OCI-LY3 (cell line): ENCODE data around the gene CHAC1.
"Not testable (repeated sequence)": the region's sequence is repeated elsewhere in the genome, so short reads cannot be mapped to it uniquely, and the experiment has no call there.

Experiments used
- H2AFZ ChIP-seq: fragments of 200-600, 300-600 bp; shearing (Covaris generic); 2 replicates; pipeline ENCODE4 v1.6.0; 2014; ENCODE audit warnings: antibody characterized with exemption, low read depth, low read length
- H3K27ac ChIP-seq: fragments of 200-600, 300-600 bp; sonication (generic); 2 replicates; pipeline ENCODE4 v1.5.1; 2014; ENCODE audit warnings: mild to moderate bottlenecking, low read length, moderate library complexity, mixed read lengths
- H3K27me3 ChIP-seq: fragments of 200-600, 300-600 bp; sonication (generic); 2 replicates; pipeline ENCODE4 v1.6.1; 2014; ENCODE audit warnings: low read depth, low read length, mixed read lengths
- H3K36me3 ChIP-seq: fragments of 200-600, 300-600 bp; sonication (generic); replicated peaks from 2 replicates; pipeline ENCODE3; 2014; ENCODE audit warnings: low read depth, low read length, mixed read lengths
- H3K4me1 ChIP-seq: fragments of 300-600, 200-600 bp; sonication (generic); 2 replicates; pipeline ENCODE4 v1.6.1; 2014; ENCODE audit warnings: low read length, mixed read lengths
- H3K4me2 ChIP-seq: fragments of 200-600, 300-600 bp; sonication (generic); 2 replicates; pipeline ENCODE4 v1.6.1; 2014; ENCODE audit warnings: low read length, mixed read lengths
- H3K4me3 ChIP-seq: fragments of 300-600, 200-600 bp; sonication (generic); 2 replicates; pipeline ENCODE4 v1.5.1; 2014; ENCODE audit warnings: antibody characterized with exemption, mild to moderate bottlenecking, low read length, moderate library complexity
- H3K79me2 ChIP-seq: fragments of 300-600, 200-600 bp; shearing (Covaris generic); 2 replicates; pipeline ENCODE4 v1.6.1; 2014; ENCODE audit warnings: mild to moderate bottlenecking, low read length, mixed read lengths
- H3K9ac ChIP-seq: fragments of 300-600, 200-600 bp; shearing (Covaris generic); 2 replicates; pipeline ENCODE4 v1.6.0; 2014; ENCODE audit warnings: mild to moderate bottlenecking, low read length, moderate library complexity
- H3K9me3 ChIP-seq: fragments of 200-600, 300-600 bp; shearing (Covaris generic); 2 replicates; pipeline ENCODE4 v1.6.1; 2014; ENCODE audit warnings: low read length, mixed read lengths; ENCODE audit not compliant: insufficient read depth
- H4K20me1 ChIP-seq: fragments of 200-600, 300-600 bp; sonication (generic); 2 replicates; pipeline ENCODE4 v1.6.1; 2016; ENCODE audit warnings: low read length, mixed read lengths; ENCODE audit not compliant: insufficient read depth
- EZH2phosphoT487 ChIP-seq: fragments of 200-600 bp; shearing (Covaris generic); IDR thresholded peaks from 2 replicates; pipeline ENCODE4 v1.6.1; 2018; ENCODE audit warnings: antibody characterized with exemption, mixed run types, low read depth
- TF ChIP-seq, protein P1 (sequence below): fragments of 200-600, 300-600 bp; sonication (generic); IDR thresholded peaks from 2 replicates; pipeline ENCODE4 v1.5.1; 2014; ENCODE audit warnings: antibody characterized with exemption, low read length, low read depth

Gene CHAC1

GRCh38 chr15:40960151-40960885 is 7.0 kb downstream of the CHAC1 start:
- Histone ChIP-seq H3K4me3 (no peak overlapping the region), H3K9ac (no peak overlapping the region), H3K36me3 (peaks cover 3% of the 10 kb centered on the region), H3K27me3 (no peaks in the 10 kb centered on the region), H3K27ac (no peak overlapping the region), H2AFZ (no peak overlapping the region), H4K20me1 (no peaks in the 10 kb centered on the region), H3K79me2 (no peaks in the 10 kb centered on the region), H3K4me2 (no peak overlapping the region), H3K4me1 (no peaks in the 10 kb centered on the region), H3K9me3 (no peaks in the 10 kb centered on the region)
- TF ChIP-seq, protein P1, sequence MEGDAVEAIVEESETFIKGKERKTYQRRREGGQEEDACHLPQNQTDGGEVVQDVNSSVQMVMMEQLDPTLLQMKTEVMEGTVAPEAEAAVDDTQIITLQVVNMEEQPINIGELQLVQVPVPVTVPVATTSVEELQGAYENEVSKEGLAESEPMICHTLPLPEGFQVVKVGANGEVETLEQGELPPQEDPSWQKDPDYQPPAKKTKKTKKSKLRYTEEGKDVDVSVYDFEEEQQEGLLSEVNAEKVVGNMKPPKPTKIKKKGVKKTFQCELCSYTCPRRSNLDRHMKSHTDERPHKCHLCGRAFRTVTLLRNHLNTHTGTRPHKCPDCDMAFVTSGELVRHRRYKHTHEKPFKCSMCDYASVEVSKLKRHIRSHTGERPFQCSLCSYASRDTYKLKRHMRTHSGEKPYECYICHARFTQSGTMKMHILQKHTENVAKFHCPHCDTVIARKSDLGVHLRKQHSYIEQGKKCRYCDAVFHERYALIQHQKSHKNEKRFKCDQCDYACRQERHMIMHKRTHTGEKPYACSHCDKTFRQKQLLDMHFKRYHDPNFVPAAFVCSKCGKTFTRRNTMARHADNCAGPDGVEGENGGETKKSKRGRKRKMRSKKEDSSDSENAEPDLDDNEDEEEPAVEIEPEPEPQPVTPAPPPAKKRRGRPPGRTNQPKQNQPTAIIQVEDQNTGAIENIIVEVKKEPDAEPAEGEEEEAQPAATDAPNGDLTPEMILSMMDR: no peak
- TF ChIP-seq EZH2phosphoT487: no peak

DNA sequence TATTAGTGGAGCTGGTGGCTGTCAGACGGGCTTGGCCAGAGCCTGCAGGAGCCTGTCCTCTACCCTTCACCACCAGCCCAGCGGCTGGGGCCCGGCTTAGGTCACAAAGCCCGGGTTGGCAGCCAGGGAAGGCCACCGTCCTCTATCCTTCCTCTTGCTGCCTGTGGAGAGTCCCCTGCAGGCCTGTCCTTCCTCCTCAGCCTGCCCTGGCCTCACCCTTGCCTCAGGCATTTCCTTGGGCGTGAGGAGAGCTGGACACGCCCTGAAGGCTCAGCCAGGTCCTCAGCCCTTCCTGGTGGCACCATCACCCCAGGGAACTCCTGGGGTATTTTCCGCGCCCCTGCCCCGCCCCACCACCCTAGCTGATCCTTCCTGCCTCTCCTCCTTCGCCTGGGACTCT is 7.7 kb downstream of the CHAC1 start:
- no peaks in the 10 kb centered on the region for H3K36me3 ChIP-seq
- H4K20me1 ChIP-seq: no peaks in the 10 kb centered on the region
- no peaks in the 10 kb centered on the region for H3K4me1 ChIP-seq
- H3K9ac ChIP-seq: no peak overlapping the region
- no peak overlapping the region for H2AFZ ChIP-seq
- no peaks in the 10 kb centered on the region for H3K27me3 ChIP-seq
- H3K4me2 ChIP-seq: no peak overlapping the region
- no peak for TF ChIP-seq EZH2phosphoT487
- TF ChIP-seq, protein P1: no peak
- H3K4me3 ChIP-seq: no peak overlapping the region
- H3K79me2 ChIP-seq: no peaks in the 10 kb centered on the region
- H3K9me3 ChIP-seq: no peaks in the 10 kb centered on the region
- no peak overlapping the region for H3K27ac ChIP-seq

GRCh38 chr15:40961740-40962139 is 8.5 kb downstream of the CHAC1 start:
- not testable (repeated sequence) for H3K9me3 ChIP-seq, H3K27ac ChIP-seq, H3K4me3 ChIP-seq, H4K20me1 ChIP-seq, H3K9ac ChIP-seq, H3K4me1 ChIP-seq, H2AFZ ChIP-seq, H3K4me2 ChIP-seq, H3K79me2 ChIP-seq, H3K27me3 ChIP-seq, H3K36me3 ChIP-seq

- H3K4me1 ChIP-seq, H3K27me3 ChIP-seq, H3K27ac ChIP-seq, H3K4me2 ChIP-seq, H3K9ac ChIP-seq, H4K20me1 ChIP-seq, H3K36me3 ChIP-seq, H2AFZ ChIP-seq, H3K4me3 ChIP-seq, H3K79me2 ChIP-seq, H3K9me3 ChIP-seq: not testable (repeated sequence)
These were observed 9.0 kb downstream of the CHAC1 start for GRCh38 chr15:40962317-40962716.

- Histone ChIP-seq H3K4me2 (no peak overlapping the region), H3K9me3 (no peaks in the 10 kb centered on the region), H3K79me2 (no peaks in the 10 kb centered on the region), H3K4me3 (no peak overlapping the region), H3K9ac (no peak overlapping the region), H3K27ac (no peak overlapping the region), H3K27me3 (no peaks in the 10 kb centered on the region), H4K20me1 (no peaks in the 10 kb centered on the region), H3K36me3 (no peaks in the 10 kb centered on the region), H3K4me1 (no peaks in the 10 kb centered on the region), H2AFZ (no peak overlapping the region)
- TF ChIP-seq, protein P1: no peak
- no peak for TF ChIP-seq EZH2phosphoT487
These were observed 9.9 kb downstream of the CHAC1 start for GRCh38 chr15:40963201-40963600.
